ENCODE results near the gene KCNS1.
"Not testable (repeated sequence)": the region's sequence is repeated elsewhere in the genome, so short reads cannot be mapped to it uniquely, and the experiment has no call there.

The KCNS1 gene

DNA sequence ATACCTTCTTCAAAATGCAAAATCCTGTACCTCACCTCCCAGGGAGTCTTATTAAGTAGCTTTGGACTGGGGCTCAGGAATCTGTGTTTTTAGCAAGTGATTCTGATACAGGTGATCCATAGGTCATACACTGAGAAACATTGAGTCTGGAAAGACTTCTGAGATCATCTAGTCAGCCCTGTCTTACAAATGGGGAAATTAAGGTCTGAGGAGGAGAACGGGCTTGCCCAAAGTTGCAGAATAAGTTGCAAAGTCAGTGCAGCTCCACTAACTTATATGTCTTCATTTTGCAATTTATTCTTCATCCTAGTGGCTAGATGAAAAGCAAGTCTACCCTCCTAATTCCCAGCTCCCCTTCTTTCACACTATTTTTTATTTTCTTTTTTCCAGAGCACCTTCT is 28.9 kb downstream of the KCNS1 start:
- DNase-seq: no peak

DNA sequence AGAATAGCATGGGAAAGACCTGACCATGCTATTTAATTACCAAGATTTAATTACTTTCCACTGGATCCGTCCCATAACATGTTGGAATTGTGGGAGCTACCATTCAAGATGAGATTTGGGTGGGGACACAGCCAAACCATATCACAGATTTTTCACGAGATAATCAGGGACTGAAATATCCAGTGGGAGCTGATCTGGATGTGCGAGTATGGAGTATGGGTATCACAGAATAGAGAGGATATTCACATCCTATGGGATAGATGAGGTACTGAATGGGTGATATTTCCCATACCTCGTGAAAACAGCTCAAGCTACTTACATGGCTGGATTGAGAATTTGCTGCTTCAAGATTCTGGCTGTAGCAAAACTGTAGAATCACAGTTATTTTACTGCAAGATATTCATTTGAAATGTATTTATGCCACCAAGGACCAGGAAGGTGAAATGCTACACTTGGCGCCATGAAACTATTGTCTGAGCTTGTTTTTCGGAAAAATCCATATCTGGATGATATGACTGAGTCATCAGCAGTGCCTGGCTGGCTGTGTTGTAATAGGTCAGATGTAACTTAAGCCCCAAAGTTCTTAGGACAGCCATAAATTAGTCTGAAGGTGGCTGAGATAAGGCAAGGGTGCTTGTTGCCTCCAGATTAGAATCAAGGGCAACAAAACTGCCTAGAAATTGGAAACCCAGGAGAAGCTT is 29.8 kb downstream of the KCNS1 start:
- DNase-seq: no peak

GRCh38 chr20:45069261-45069660 is 31.7 kb downstream of the KCNS1 start:
- DNase-seq: no peak

DNA sequence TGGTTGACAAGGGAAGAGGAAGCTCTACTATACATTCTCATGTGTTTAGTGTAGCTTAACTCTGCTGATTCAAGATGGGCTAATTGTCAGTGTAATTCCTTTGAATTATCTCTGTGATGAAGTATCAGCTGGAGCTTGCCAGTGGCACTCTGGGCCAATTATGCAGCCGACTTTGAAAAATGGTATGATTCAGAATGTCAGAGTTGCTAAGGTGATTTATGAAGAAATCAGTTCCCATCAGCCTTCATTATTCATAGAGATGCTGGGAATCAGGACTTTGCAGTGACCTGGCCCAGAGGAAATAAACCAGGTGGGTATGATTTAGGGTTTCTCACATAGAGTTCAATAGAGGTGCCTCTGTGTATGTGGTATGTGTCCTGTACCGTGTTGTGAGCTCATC is 33.4 kb downstream of the KCNS1 start:
- no peak for DNase-seq

DNA sequence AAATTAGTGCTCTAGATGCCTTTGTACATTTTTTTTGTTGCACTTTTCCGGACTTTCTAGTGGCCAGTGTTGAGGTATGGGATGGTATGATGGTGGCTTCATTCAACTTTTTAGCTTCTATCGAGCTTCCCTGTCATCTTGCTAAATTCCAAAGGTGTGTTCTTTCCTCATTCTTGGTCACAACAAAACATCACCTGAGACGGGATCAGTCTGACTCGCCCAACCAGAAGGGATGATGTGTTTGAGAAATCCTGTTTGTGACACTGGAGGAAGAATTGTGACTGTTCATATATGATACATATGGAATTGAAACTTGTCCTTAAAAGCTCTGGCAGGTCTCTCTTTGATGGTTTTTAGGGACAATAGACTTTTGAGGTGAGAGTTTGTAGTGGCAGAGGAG is 33.8 kb downstream of the KCNS1 start:
- no peak for DNase-seq

DNA sequence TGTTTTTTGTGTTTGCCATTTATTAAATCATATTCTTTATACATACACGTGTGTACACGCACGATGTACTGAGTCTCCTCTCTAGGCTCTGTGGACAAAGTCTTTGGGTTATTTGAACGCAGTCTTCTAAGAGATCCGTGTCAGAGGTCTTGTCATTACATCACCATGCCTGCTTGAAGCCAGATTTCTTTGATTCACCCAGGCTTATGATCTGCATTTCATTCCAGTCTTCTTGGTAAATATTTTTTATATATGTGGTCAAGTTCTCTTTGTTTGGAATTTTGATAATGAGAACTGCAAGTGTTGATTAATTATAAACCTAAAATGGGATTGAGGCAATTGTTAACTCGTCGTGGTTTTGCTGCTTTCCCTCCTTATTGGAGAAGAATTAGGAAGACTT is 34.6 kb downstream of the KCNS1 start:
- no peak for DNase-seq

DNA sequence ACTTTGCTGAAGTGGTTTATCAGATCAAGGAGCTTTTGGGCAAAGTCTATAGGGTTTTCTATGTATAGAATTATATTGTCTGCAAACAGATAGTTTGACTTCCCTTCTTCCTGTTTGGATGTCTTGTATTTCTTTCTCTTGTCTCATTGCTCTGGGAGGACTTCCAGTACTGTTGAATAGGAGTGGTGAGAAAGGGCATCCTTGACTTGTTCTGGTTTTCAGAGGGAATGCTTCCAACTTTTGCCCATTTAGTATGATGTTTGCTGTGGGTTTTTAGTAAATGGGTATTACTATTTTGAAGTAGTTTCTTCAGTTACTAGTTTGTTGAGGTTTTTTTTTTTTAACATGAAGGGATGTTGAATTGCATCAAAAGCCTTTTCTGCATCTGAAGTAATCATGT is 36.1 kb downstream of the KCNS1 start:
- DNase-seq: no peak

DNA sequence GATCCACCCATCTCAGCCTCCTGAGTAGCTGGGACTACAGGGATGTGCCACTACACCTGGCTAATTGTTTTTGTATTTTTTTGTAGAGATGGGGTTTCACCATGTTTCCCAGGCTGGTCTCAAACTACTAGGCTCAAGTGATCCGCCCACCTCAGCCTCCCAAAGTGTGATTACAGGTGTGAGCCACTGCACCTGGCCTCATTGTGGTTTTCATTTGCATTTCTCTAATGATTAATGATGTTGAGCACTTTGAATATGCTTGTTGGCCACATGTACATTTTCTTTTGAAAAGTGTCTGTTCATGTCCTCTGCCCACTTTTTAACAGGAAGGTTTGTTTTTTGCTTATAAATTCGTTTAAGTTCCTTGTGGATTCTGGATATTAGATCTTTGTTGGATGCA is 37.8 kb downstream of the KCNS1 start:
- not testable (repeated sequence) for DNase-seq

DNA sequence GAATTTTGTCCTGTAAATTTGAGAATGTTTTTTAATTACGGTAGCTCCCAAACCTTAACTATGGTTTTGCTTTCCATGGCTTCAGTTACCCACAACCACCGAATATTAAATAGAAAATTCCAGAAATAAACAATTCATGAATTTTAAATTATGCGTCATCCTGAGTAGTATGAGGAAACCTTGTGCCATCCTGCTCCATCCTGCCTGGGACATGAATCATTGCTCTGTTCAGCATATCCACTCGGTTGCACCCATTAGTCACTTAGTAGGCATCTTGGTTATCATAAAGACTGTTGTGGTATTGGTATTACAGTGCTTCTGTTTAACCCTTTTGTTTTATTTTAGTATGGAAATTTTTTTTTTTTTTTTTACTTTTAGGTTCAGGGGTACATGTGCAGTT is 39.7 kb downstream of the KCNS1 start:
- DNase-seq: no peak

- no peak for DNase-seq
Measured at GRCh38 chr20:45060294-45060693, 40.6 kb downstream of the KCNS1 start.

DNA sequence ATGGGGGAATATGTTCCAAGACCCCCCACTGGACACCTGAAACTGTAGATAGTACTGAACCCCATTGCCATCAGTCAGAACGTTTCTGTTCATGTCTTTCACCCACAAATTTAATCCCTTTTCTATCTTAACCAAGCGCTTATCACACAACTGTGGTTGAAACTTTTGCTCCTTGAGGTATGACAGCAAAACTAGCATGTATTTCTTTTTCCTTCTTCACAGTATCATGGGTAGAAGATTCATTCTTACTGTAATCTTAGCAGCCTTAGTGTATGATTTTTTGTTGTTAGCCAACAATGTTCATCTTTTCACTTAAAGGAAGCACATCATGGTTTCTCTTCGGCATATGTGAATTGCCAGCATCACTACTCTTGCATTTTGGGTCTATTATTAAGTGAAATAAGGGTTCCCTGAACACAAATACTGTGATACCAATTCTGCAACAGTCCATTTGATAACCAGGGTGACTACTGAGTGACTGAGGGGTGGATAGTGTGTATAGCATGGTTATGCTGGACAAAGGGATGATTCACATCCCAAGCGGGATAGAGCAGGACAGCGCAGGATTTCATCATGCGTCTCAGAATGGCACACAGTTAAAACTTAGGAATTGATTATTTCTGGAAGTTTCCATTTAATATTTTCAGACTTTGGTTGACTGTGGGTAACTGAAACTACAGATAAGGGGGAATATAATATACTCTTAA is 41.8 kb downstream of the KCNS1 start:
- no peak for DNase-seq

- DNase-seq: no peak
Measured at GRCh38 chr20:45058168-45058850, 42.6 kb downstream of the KCNS1 start.

DNA sequence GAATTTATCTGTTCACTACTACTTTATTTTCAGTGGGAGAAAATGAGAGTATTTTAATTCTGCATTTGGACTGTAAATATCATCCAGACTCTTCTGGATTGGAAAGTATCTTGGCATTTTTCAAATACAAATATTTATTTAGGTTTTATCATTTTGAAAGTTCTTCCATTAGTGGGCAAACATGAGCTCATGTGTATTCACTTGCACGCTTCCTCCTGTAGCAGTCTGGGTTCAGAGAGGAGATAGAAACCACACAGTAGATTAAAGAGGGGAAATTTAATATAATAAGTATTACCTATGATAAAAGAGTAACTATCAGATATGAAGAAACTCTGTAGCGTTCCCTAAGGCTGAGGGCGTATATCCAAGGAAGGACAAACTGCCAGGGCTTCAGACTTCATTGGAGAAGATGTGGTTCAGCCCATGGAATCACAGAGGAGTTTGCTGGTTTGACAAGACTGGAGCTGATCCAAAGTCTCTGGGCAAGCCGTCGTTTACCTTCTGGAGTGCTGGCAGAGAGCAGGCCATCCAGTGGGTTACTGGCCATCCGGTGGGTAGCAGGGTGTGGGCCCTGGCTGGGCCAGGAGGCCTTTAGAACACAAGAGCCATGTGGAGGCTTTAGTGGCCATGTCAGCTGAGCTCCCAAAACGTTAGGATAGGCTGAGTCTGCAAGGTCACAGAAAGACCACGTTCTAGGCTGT is 44.3 kb downstream of the KCNS1 start:
- DNase-seq: peak; percentile 65

DNA sequence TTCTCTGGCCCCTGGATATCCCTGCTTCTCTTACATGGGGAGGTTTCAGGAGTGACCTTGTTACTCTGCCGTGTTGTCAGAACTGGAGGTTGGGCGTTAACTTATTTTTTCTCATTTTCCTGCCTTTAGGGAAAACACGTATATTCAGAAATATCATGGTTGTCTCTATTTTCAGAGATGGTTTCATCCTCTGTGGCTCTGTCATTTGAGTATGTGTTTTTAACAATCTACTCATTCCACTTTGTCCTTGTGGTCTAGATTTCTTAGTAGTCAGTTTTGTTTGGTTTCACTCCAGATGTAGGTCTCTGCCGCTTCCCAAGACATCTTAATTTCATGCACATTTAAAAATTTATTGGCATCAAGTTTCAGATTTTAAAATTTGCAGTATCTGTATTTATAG is 45.9 kb downstream of the KCNS1 start:
- DNase-seq: no peak

- DNase-seq: no peak
Measured at GRCh38 chr20:45053430-45054351, 47.2 kb downstream of the KCNS1 start.

DNA sequence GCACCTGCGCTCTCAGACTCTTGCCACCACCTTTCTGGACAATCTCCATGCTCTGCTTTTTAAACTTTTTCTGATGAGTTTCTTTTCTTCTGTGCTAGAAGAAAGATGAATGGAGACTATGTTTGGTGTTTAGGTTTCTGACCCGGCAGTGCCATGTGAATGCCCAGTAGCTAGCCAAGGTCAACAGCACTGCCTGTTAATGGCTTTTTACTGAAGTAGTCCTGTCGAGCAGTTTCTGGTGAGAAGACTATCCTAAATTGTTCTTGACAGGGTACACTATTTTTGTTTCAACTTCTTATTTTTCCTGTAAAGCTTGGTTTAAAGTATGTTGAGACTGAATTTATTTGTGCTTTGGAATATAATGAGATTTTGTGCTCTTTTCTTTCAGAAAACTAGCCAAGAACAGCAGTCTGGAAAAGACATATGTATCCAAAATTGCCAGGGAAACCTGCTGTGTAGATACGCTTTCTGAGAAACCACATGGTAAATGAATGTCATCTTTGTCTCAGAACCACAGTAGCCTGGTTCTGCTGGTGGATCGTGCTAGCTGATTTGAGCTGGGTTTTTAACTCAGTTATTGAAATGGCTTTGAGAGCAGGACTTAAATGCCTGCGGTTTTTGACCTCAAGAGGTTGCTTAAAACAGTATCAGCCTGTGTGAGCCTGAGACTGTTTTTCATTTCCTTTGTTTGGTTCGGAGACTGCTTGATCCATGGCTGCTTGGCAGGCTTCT is 48.1 kb downstream of the KCNS1 start:
- peak; percentile 38 for DNase-seq

- no peak for DNase-seq
Measured at GRCh38 chr20:45051204-45052060, 49.5 kb downstream of the KCNS1 start.

DNA sequence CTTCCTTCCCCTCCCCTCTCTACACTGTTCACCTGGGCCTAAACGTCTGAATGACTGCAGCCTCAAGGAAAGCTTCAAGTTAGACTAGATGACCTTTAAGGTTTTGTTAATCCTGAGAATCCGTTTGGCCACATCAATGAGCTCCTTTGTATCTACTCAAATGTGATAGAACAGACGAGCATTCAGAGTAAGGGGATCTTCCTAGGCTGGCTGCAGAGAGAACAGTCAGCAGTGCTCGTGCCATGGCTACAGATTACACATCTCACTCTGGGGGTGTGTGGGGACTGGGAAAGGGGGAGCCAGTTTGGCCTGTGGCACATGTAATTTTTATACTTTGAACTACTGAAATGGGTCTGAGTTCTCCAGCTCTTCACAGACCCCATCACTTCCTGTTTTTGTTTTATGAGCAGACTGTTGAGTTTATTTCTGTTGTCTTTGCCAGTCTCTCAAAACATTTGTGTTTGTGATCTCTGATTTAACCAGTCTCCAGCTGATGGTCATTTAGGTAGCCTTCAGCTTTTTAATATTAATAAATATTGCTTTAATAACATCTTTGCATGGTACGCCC is 50.9 kb downstream of the KCNS1 start:
- no peak for DNase-seq

- DNase-seq: no peak
Measured at GRCh38 chr20:45049438-45049837, 51.5 kb downstream of the KCNS1 start.

GRCh38 chr20:45047581-45048119 is 53.3 kb downstream of the KCNS1 start:
- peak; percentile 17 for DNase-seq
